Subcutaneous adipose tissue (tissue), 4 donors: ENCODE data around the gene SLC52A1. TPM values are rescaled to one million over a fixed set of nuclear protein-coding genes. Genes with fewer than 3 reads are reported as not detected.

Experiments
- CTCF ChIP-seq: fragments of 450-650 bp; IDR thresholded peaks from one replicate; pipeline ENCODE4 v1.5.1; 2016; ENCODE audit warnings: low read depth, mild to moderate bottlenecking, control low read depth, antibody characterized with exemption, moderate library complexity
- total RNA-seq, 4 donors: library from RNA; depleted of rRNA; stranded (reverse); fragments of >200 nt; gene quantifications; one replicate each; pipeline ENCODE4 v1.1.0, GENCODE V29; 2016

SLC52A1 gene
- total RNA-seq, 4 donors from 2014 or later, result not detected

GRCh38 chr17:5011928-5012327 is 23.3 kb downstream of the SLC52A1 start:
- TF ChIP-seq CTCF, result no peak

GRCh38 chr17:5003214-5003867 is 31.9 kb downstream of the SLC52A1 start:
- no peak for TF ChIP-seq CTCF

- no peak for TF ChIP-seq CTCF
Measured at GRCh38 chr17:5002121-5002788, 33.0 kb downstream of the SLC52A1 start.

- TF ChIP-seq CTCF, result no peak
Measured at GRCh38 chr17:5000237-5000639, 35.0 kb downstream of the SLC52A1 start.

- TF ChIP-seq CTCF, result no peak
Measured at GRCh38 chr17:4999430-5000093, 35.7 kb downstream of the SLC52A1 start.

- no peak for TF ChIP-seq CTCF
Measured at GRCh38 chr17:4998732-4999429, 36.3 kb downstream of the SLC52A1 start.
